HepG2 (cell line): ENCODE results near the gene ENGASE. TPM values are rescaled to one million over a fixed set of nuclear protein-coding genes. Genes with fewer than 3 reads are reported as not detected.

Experiments
- ATAC-seq: fragments of 200-7000 bp; cut with Tn5 transposase; 3 replicates; pipeline ENCODE4 v1.9.1; 2020; ENCODE audit warnings: mild to moderate bottlenecking, moderate library complexity
- BruUV-seq: library from RNA; stranded (reverse); fragments of 400-500 nt; replicated peaks from 2 replicates; lab custom pipeline; 2021; lab: Mats Ljungman, UMichigan
- CTCF ChIA-PET: fragments of 300-600 bp; formaldehyde crosslinking; extraction: SDS; loops from one replicate; lab custom pipeline; 2021; ENCODE audit warnings: low total read pairs, inconsistent platforms, low intra/inter-chr PET ratio; lab: Yijun Ruan, JAX
- POLR2A ChIA-PET: fragments of 350-600 bp; sonication (Branson Sonifier 250); formaldehyde crosslinking; loops from one replicate; lab custom pipeline; 2020; ENCODE audit warnings: antibody characterized with exemption, inconsistent platforms; lab: Yijun Ruan, JAX
- DNase-seq: peaks from one replicate; pipeline ENCODE4 v3.0.0-alpha.2; 2015; ENCODE audit warnings: low spot score
- FAIRE-seq: peaks from 3 replicates; lab custom pipeline; 2011; peaks lifted over from hg19 to GRCh38; lab: Jason Lieb, UNC
- H2AFZ ChIP-seq: one replicate; pipeline ENCODE4 v1.6.1; 2011; ENCODE audit warnings: low read length, inconsistent platforms
- H3K27ac ChIP-seq: fragments of 300-600 bp; 3 replicates; pipeline ENCODE4 v1.8.0; 2011; ENCODE audit warnings: mixed run types, mild to moderate bottlenecking, mixed read lengths, low read length, inconsistent platforms; ENCODE audit not compliant: insufficient read depth; ENCODE audit errors: extremely low read length
- H3K27me3 ChIP-seq, 2 experiments: fragments of 200-600 bp in 1 of 2; 2 replicates in 1 of 2; 3 replicates in 1 of 2; pipeline versions ENCODE4 v1.6.0 to v1.8.0; 2011; ENCODE audit warnings: low read length in 2 of 2, mild to moderate bottlenecking in 2 of 2, moderate library complexity in 2 of 2, inconsistent platforms in 1 of 2; ENCODE audit not compliant: insufficient read depth in 2 of 2, control insufficient read depth in 1 of 2
- H3K36me3 ChIP-seq, 2 experiments: fragments of 200-600 bp in 1 of 2; replicated peaks in 1 of 2; 2 replicates in 1 of 2; 3 replicates in 1 of 2; pipeline versions ENCODE4 v1.5.1 to v1.8.0; 2011; ENCODE audit warnings: low read length in 2 of 2, inconsistent platforms in 1 of 2; ENCODE audit not compliant: insufficient read depth in 2 of 2, control insufficient read depth in 1 of 2
- H3K4me1 ChIP-seq: 2 replicates; pipeline ENCODE4 v1.5.1; 2012; ENCODE audit warnings: low read length, inconsistent platforms; ENCODE audit not compliant: insufficient read depth
- H3K4me2 ChIP-seq: 2 replicates; pipeline ENCODE4 v1.6.0; 2011; ENCODE audit warnings: low read depth, low read length, inconsistent platforms
- H3K4me3 ChIP-seq, 3 experiments: fragments of 200-600 bp in 1 of 3; sonication (generic), shearing (Covaris generic) in 1 of 3; replicated peaks in 1 of 3; 2 replicates each; pipeline ENCODE4 v1.5.1; 2011 to 2016; ENCODE audit warnings: low read length in 3 of 3, inconsistent platforms in 2 of 3, low read depth in 2 of 3, mild to moderate bottlenecking in 2 of 3, control low read depth in 1 of 3, mixed read lengths in 1 of 3; ENCODE audit not compliant: insufficient read depth in 1 of 3
- H3K79me2 ChIP-seq: one replicate; pipeline ENCODE4 v1.6.1; 2011; ENCODE audit warnings: low read length, inconsistent platforms; ENCODE audit not compliant: insufficient read depth
- H3K9ac ChIP-seq: 2 replicates; pipeline ENCODE4 v1.6.0; 2011; ENCODE audit warnings: mild to moderate bottlenecking, low read depth, low read length, inconsistent platforms; ENCODE audit not compliant: insufficient read depth
- H3K9me3 ChIP-seq: 2 replicates; pipeline ENCODE4 v1.5.1; 2012; ENCODE audit warnings: mild to moderate bottlenecking, low read length
- H4K20me1 ChIP-seq: 2 replicates; pipeline ENCODE4 v1.6.0; 2011; ENCODE audit warnings: inconsistent platforms, mild to moderate bottlenecking, low read length, moderate library complexity; ENCODE audit not compliant: insufficient read depth
- CTCF ChIP-seq: sonication (generic); formaldehyde crosslinking; IDR thresholded peaks from 2 replicates; pipeline ENCODE4 v1.5.0; 2020; ENCODE audit warnings: mild to moderate bottlenecking, missing genetic modification reagents, moderate library complexity
- DZIP1 ChIP-seq: sonication (generic); formaldehyde crosslinking; IDR thresholded peaks from 2 replicates; pipeline ENCODE4 v1.5.0; 2020; ENCODE audit warnings: mild to moderate bottlenecking, missing genetic modification reagents
- HOXA3 ChIP-seq: sonication (generic); formaldehyde crosslinking; IDR thresholded peaks from 2 replicates; pipeline ENCODE4 v1.5.0; 2020; ENCODE audit warnings: missing genetic modification reagents
- MAF1 ChIP-seq: sonication (generic); formaldehyde crosslinking; IDR thresholded peaks from 2 replicates; pipeline ENCODE4 v1.5.0; 2020; ENCODE audit warnings: missing genetic modification reagents, borderline replicate concordance
- MIER3 ChIP-seq: IDR thresholded peaks from 2 replicates; pipeline ENCODE4 v1.6.1; 2016; ENCODE audit warnings: missing compliant biosample characterization, borderline replicate concordance
- NFKB2 ChIP-seq: sonication (generic); formaldehyde crosslinking; IDR thresholded peaks from 2 replicates; pipeline ENCODE4 v1.4.0; 2020; ENCODE audit warnings: missing genetic modification reagents, borderline replicate concordance
- ONECUT2 ChIP-seq: sonication (generic); formaldehyde crosslinking; IDR thresholded peaks from 2 replicates; pipeline ENCODE4 v1.4.0; 2020; ENCODE audit warnings: missing genetic modification reagents
- PHF20 ChIP-seq: sonication (generic); formaldehyde crosslinking; IDR thresholded peaks from 2 replicates; pipeline ENCODE4 v1.5.0; 2020; ENCODE audit warnings: mild to moderate bottlenecking, missing genetic modification reagents
- SMC3 ChIP-seq: IDR thresholded peaks from 2 replicates; pipeline ENCODE4 v1.6.1; 2011; ENCODE audit warnings: low read length, improper control_type of control experiment
- TGIF2 ChIP-seq: IDR thresholded peaks from 2 replicates; pipeline ENCODE4 v1.6.1; 2016; ENCODE audit warnings: control low read depth, missing compliant biosample characterization
- TRIM22 ChIP-seq: fragments of 450-650 bp; IDR thresholded peaks from 2 replicates; pipeline ENCODE4 v1.6.1; 2017
- ZBTB1 ChIP-seq: sonication (generic); formaldehyde crosslinking; IDR thresholded peaks from 2 replicates; pipeline ENCODE4 v1.4.0; 2020; ENCODE audit warnings: missing genetic modification reagents, borderline replicate concordance
- ZNF12 ChIP-seq: sonication (generic); formaldehyde crosslinking; IDR thresholded peaks from 2 replicates; pipeline ENCODE4 v1.5.0; 2020; ENCODE audit warnings: missing genetic modification reagents
- ZNF343 ChIP-seq: sonication (generic); formaldehyde crosslinking; IDR thresholded peaks from 2 replicates; pipeline ENCODE4 v1.4.0; 2020; ENCODE audit warnings: mild to moderate bottlenecking, missing genetic modification reagents
- ZNF878 ChIP-seq: sonication (generic); formaldehyde crosslinking; IDR thresholded peaks from 2 replicates; pipeline ENCODE4 v1.8.1; 2023; ENCODE audit warnings: mild to moderate bottlenecking, missing genetic modification reagents, moderate library complexity
- WGBS: methylation state at CpG from one replicate; pipeline ENCODE4 v1.1.6; 2017; ENCODE audit warnings: low lambda C conversion rate; 5-methylcytosine and 5-hydroxymethylcytosine counted together
- in situ Hi-C: cut with HindIII; loops from 2 replicates; pipeline ENCODE4 v1.10.0; 2017; ENCODE audit warnings: low pct_unique_long_range_greater_than_20kb; ENCODE audit not compliant: extremely low pct_ligation_motif_present
- intact Hi-C: fragments of 100-400 bp; cut with micrococcal nuclease; formaldehyde crosslinking; loops from one replicate; pipeline ENCODE4 v1.10.0; 2022; ENCODE audit not compliant: unreplicated experiment
- polyA plus RNA-seq, 8 experiments: library from polyadenylated mRNA; depleted of rRNA in 3 of 8; stranded (reverse) in 7 of 8; unstranded in 1 of 8; fragments of >200 nt; fragmentation: Illumina TruSeq in 4 of 8; extraction: Trizol in 4 of 8; gene quantifications; 2 replicates each; pipeline versions ENCODE4 v1.2.1 to v1.2.3, GENCODE V29; 2011 to 2016; ENCODE audit warnings: low read depth in 4 of 8, missing spikeins in 1 of 8, mixed read lengths in 1 of 8; ENCODE audit not compliant: insufficient read depth in 1 of 8
- total RNA-seq, 5 experiments: library from RNA; depleted of rRNA; stranded (reverse); fragments of >200 nt; fragmentation: Illumina TruSeq; extraction: Trizol; gene quantifications; 2 replicates each; pipeline ENCODE4 v1.2.3, GENCODE V29; 2016; ENCODE audit warnings: low read depth in 1 of 5

ENGASE gene
- total and polyA plus RNA-seq, 2 of the 13 experiments (the other 11 are each of a cell fraction or from before 2014, with no cell fraction given) = 10.6 to 18.1 TPM

- H3K79me2 ChIP-seq = peaks cover 8% of the 10 kb centered on the region
- peak overlapping the region in 1 of 3 experiments; percentile 82; a peak in 3 of 6 replicates for H3K4me3 ChIP-seq
- H3K27ac ChIP-seq = no peak overlapping the region
- CTCF ChIA-PET = interaction anchor here (1.0 kb wide), 1 partner anchor 13 kb away, joined by 3 read pairs; no protein-coding TSS in a partner anchor
- intact Hi-C loops = loop anchor here (5.0 kb wide), 1 partner anchor 41 kb away; no protein-coding TSS in a partner anchor
- H3K36me3 ChIP-seq = no peaks in the 10 kb centered on the region; a peak in 1 of 5 replicates
- FAIRE-seq (peak; percentile 60), DNase-seq (peak; percentile 39), ATAC-seq (peak; percentile 11; the same call in 1 of the 3 replicates)
- no TSS peak for BruUV-seq
- POLR2A ChIA-PET = interaction anchor here (0.8 to 4.6 kb wide), 15 partner anchors 9 to 965 kb away, joined by 3 to 127 read pairs (median 16); partner anchors contain the start of genes CANT1, ENGASE and LGALS3BP
- H3K9me3 ChIP-seq = no peaks in the 10 kb centered on the region
- TF ChIP-seq NFKB2 (CRISPR knock-in tag) (0 out of 2 replicates have a peak, but pooled peaks have one; percentile 11), PHF20 (CRISPR knock-in tag) (no peak), ONECUT2 (CRISPR knock-in tag) (0 out of 2 replicates have a peak, but pooled peaks have one; percentile 28), TGIF2 (CRISPR knock-in tag) (no peak), ZBTB1 (no peak), ZNF12 (0 out of 2 replicates have a peak, but pooled peaks have one; percentile 10), ZNF343 (0 out of 2 replicates have a peak, but pooled peaks have one; percentile 0), MAF1 (CRISPR knock-in tag) (0 out of 2 replicates have a peak, but pooled peaks have one; percentile 16), MIER3 (CRISPR knock-in tag) (no peak), HOXA3 (peak; percentile 29; the same call in 1 of the 2 replicates), CTCF (CRISPR knock-in tag) (peak; percentile 55), SMC3 (peak; percentile 13; the same call in 1 of the 2 replicates), TRIM22 (no peak), DZIP1 (0 out of 2 replicates have a peak, but pooled peaks have one; percentile 26), ZNF878 (no peak)
- WGBS = 68% methylated on average over 11 of the region's 17 CpGs
- H3K4me2 ChIP-seq = peak overlapping the region; percentile 99
- in situ Hi-C loops = no loop called here
- H3K9ac ChIP-seq = peak overlapping the region; percentile 94
- peaks cover 67% of the 10 kb centered on the region for H3K4me1 ChIP-seq
- peaks cover 1 to 26% of the 10 kb centered on the region in 2 experiments; a peak in 4 of 5 replicates for H3K27me3 ChIP-seq
- H2AFZ ChIP-seq = no peak overlapping the region
- H4K20me1 ChIP-seq = no peaks in the 10 kb centered on the region
These were observed 45.9 kb upstream of the ENGASE start for GRCh38 chr17:79028496-79029326.
